GM20431 (cell line): ENCODE results near the gene PLXNC1.

ENCODE experiments used
- in situ Hi-C: fragments of 300-500 bp; cut with MseI, MboI; formaldehyde crosslinking; loops from one replicate; pipeline ENCODE4 v1.15.0; 2020; ENCODE audit warnings: low sequenced_read_pairs; ENCODE audit not compliant: unreplicated experiment

PLXNC1 gene

GRCh38 chr12:94173660-94174265 is 25.4 kb downstream of the PLXNC1 start:
- in situ Hi-C loops: no loop called here

DNA sequence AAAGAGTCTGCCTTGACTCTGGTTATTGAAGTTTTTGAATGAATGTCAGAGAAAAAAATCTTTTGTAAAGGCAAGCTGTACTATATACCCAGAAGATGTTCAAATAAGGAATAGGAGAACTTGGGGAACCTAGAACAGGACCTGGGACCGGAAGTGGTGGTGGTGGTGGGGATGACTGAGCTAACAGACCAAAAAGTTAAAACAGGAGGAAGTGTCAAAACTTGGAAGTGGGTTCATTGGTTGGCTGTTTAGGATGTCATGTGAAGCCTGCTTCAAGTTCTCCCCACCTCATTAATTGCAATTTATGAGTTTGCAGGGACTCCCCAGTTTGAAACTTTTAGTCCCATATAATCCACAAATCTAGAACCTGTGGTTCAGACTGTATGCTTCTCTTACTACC is 26.2 kb downstream of the PLXNC1 start:
- in situ Hi-C loops: no loop called here

GRCh38 chr12:94175763-94176668 is 27.6 kb downstream of the PLXNC1 start:
- in situ Hi-C loops: no loop called here

GRCh38 chr12:94178054-94178453 is 29.7 kb downstream of the PLXNC1 start:
- in situ Hi-C loops: no loop called here

DNA sequence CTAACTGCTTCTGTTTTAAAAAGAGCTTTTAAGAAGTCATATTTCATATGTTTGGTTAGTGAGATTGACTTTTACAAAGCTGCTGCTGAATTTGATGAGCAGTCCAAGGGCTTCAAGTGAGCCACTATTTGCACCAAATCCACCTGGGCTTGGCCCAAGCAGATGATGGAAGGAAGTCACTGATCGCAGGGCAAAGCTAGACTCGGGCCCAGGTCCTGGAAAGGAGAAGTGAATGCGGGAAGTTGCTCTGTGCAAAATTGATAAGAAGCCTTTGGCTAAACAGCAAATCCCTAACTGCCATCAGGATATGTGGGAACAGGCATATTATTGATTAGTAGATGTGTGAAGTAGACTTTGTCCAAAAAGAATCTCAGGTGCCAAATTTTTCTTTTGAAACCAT is 30.5 kb downstream of the PLXNC1 start:
- in situ Hi-C loops: no loop called here

- in situ Hi-C loops: no loop called here
Measured at GRCh38 chr12:94179723-94180122, 31.3 kb downstream of the PLXNC1 start.

GRCh38 chr12:94180558-94181296 is 32.4 kb downstream of the PLXNC1 start:
- in situ Hi-C loops: no loop called here

GRCh38 chr12:94182986-94183707 is 34.8 kb downstream of the PLXNC1 start:
- in situ Hi-C loops: no loop called here

DNA sequence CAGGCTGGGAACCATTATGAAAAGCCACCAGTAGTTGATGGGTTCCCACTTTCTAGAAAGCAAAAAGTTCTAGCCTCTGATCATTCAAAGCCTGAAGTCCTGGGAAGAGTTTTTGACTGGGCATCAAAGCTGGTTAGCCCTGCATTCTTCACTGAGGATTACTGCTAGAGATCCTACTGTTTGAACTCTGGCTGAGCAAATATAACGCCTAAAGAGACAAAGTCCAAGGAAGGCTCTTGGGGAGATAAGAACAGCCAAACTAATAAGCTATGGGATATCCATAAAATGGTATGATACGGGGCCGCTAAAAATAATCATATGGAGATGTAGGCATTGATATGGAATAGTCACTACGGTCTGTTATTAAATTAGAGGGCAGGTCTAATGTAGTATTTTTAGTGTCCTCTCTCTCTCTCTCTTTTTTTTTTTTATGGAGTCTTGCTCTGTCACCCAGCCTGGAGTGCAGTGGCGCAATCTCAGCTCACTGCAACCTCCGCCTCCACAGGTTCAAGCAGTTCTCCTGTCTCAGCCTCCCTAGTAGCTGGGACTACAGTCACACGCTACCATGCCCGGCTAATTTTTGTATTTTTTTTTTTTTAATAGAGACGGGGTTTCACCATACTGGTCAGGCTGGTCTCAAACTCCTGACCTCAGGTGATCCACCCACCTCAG is 35.5 kb downstream of the PLXNC1 start:
- in situ Hi-C loops: no loop called here

GRCh38 chr12:94184995-94185719 is 36.8 kb downstream of the PLXNC1 start:
- in situ Hi-C loops: no loop called here

DNA sequence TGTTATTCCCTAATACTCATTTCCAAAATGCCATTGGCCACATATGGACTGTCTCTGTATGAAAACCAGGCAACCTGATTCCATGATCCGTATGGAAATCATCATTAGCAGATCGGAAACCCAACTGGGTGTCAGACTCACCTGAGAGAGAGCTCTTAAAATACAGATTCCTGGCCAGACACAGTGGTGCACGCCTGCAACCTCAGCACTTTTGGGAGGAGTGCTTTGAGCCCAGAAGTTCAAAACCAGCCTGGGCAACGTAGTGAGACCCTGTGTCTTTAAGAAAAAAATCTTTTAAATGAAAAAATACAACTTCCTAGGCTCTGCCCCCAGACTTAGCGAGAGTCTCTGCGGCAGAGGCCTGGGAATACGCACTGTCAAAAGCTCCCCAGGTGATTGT is 37.4 kb downstream of the PLXNC1 start:
- in situ Hi-C loops: no loop called here

- in situ Hi-C loops: no loop called here
Measured at GRCh38 chr12:94186278-94187241, 38.2 kb downstream of the PLXNC1 start.

DNA sequence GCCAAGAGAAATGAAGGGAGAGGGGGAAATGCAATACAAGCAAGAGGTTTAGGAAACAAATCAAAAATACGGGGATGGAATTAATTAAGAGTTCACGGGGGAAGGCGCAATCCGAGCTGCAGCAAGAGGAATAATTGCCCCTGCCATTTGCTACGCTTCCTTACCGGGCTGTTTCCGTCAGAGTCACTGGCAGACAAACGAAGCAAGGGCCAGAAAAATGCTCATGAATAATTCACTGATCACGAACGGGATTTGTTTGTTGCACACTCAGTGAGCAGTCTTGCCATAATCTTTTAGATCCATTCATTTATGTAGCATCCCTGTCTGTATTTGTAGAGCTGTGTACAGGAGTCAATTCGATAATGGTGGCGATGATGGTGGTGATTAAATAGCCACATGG is 39.0 kb downstream of the PLXNC1 start:
- in situ Hi-C loops: no loop called here

DNA sequence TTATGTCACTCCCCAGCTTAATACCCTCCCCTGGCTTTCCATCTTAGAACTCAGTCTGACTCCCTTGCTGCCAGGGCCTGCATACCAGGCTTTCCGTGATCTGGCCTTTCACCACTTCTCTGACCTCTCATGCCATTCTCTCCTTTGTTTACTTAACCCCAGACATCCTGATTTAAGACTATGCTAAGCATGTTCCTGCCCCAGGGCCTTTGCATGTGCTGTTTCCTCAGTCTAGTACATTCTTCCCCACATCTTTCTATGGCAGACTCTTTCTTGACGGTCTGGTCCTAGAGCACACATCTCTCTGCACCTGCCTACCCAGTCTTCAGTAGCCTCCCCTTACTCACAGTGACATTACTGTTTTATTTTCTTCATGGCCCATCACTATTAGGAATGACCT is 42.2 kb downstream of the PLXNC1 start:
- in situ Hi-C loops: no loop called here

- in situ Hi-C loops: no loop called here
Measured at GRCh38 chr12:94191023-94191422, 42.6 kb downstream of the PLXNC1 start.

- in situ Hi-C loops: no loop called here
Measured at GRCh38 chr12:94191811-94192210, 43.4 kb downstream of the PLXNC1 start.

GRCh38 chr12:94192506-94192905 is 44.1 kb downstream of the PLXNC1 start:
- in situ Hi-C loops: no loop called here

DNA sequence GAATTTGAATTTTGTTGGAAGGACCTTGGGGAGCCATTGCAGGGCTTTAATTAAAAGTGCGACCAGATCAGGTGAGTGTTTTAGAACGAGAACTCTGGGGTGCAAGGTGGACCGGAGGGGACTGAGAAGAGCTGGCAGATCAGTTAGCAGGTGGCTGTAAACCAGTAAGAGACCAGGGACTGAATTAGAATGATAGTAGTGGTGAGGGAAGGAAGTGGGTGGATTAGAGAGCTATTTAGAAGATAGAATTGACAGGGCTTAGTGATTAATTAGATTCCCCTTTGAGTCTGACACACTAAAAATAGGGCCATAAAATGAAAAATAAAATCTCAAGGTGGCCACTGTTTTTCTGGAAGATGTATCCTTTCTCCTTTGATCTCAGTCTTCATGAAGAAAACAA is 44.8 kb downstream of the PLXNC1 start:
- in situ Hi-C loops: no loop called here
